Subcutaneous adipose tissue (tissue), 4 donors: ENCODE data around the gene GDF2. TPM values are rescaled to one million over a fixed set of nuclear protein-coding genes. Genes with fewer than 3 reads are reported as not detected.

Source experiments
- CTCF ChIP-seq: fragments of 450-650 bp; IDR thresholded peaks from one replicate; pipeline ENCODE4 v1.5.1; 2016; ENCODE audit warnings: low read depth, mild to moderate bottlenecking, control low read depth, antibody characterized with exemption, moderate library complexity
- total RNA-seq, 4 donors: library from RNA; depleted of rRNA; stranded (reverse); fragments of >200 nt; gene quantifications; one replicate each; pipeline ENCODE4 v1.1.0, GENCODE V29; 2016

GDF2 gene
- total RNA-seq, 4 donors from 2014 or later, result not detected

DNA sequence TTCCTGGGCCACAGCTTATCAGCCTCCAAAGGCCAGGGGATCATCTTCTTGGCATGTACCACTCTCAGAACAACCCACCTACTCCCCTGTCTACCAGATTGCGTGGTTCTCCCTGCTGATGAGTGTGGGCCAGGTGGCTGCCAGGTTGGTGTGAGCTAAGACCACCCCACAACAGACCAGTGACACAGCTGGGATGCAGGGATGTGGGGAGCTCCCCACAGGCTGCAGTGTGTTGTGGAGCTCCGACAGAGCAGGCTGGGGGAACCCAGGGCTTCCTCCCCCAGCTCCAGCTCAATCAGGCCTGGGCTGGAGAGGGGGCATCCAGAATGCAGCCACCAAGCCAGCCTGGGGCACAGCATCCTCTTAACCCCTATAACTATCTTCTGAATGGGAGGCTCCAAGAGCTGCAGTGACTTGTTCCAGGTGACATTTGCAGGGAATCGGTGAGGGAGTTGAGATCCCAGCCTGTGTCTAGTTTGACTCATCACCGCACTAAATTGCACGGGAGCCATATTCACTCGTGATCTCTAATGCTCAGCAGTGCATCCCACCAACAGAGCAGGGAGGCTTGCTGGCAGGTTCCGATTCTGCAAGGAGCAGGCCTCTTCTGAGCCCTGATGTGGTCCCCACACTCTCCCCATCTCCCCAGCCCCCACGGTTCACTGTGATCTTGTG is 596 bp upstream of the GDF2 start:
- no peak for TF ChIP-seq CTCF

DNA sequence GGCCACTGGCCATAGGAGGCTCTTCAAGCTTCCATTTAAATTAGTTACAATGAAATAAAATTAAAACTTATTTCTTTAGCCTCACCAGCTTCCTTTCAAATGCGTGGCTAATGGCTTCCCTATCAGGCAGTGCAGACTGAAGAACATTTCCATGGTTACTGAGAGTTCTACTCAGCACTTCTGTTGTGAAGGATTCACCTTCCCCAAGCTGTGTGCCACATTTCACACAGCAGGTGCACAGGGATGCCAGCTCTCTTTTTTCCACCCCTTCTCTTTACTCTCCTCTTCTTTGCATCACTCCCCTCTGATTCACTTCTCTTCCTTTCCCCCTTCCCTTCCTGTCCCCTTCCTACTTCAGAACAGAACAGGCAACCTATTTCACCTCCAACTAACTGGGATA is 833 bp downstream of the GDF2 start:
- no peak for TF ChIP-seq CTCF

DNA sequence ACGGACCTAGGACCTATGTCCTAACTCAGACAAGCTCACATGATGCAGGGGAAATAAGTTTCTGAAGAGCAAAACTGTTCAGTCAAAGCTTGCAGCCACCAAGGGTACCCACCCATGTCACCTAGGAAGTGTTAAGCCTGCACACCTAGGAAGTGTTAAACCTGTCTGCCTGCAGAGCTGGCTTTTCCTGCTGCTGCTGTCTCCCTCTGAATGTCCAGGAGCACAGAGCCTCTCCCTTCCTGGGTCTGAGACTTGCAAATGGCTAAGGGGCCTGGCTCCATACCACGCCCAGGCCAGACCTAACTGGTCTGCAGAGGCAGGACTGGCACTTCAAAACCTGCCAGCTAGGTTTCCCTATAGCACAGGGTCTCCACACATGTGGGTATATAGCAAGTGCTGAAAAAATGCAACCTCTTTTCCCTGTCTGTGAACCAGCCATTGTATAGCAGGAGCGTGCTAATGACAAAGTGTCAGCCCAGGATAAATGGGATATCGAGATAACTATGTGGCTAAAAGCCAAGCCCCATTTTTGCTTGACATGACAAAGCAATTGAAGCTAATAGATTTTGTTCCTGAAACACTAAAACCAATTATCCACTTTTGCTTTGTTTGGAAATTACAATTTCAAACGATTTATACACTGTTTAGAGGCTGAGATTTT is 1.5 kb downstream of the GDF2 start:
- TF ChIP-seq CTCF, result no peak

DNA sequence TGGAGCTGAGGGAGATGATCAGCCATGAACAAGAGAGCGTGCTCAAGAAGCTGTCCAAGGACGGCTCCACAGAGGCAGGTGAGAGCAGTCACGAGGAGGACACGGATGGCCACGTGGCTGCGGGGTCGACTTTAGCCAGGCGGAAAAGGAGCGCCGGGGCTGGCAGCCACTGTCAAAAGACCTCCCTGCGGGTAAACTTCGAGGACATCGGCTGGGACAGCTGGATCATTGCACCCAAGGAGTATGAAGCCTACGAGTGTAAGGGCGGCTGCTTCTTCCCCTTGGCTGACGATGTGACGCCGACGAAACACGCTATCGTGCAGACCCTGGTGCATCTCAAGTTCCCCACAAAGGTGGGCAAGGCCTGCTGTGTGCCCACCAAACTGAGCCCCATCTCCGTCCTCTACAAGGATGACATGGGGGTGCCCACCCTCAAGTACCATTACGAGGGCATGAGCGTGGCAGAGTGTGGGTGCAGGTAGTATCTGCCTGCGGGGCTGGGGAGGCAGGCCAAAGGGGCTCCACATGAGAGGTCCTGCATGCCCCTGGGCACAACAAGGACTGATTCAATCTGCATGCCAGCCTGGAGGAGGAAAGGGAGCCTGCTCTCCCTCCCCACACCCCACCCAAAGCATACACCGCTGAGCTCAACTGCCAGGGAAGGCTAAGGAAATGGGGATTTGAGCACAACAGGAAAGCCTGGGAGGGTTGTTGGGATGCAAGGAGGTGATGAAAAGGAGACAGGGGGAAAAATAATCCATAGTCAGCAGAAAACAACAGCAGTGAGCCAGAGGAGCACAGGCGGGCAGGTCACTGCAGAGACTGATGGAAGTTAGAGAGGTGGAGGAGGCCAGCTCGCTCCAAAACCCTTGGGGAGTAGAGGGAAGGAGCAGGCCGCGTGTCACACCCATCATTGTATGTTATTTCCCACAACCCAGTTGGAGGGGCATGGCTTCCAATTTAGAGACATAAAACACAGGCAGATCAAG is 3.3 kb downstream of the GDF2 start:
- TF ChIP-seq CTCF, result no peak

GRCh38 chr10:47326306-47326926 is 4.2 kb downstream of the GDF2 start:
- TF ChIP-seq CTCF, result no peak

- no peak for TF ChIP-seq CTCF
These were observed 4.7 kb downstream of the GDF2 start for GRCh38 chr10:47326927-47327330.
